Inferior parietal cortex (tissue), 1 donor: ENCODE results near the gene ACTL7B.
"Not testable (repeated sequence)": the region's sequence is repeated elsewhere in the genome, so short reads cannot be mapped to it uniquely, and the experiment has no call there.

Experiments used
- DNase-seq: peaks from one replicate; pipeline ENCODE4 v3.0.0-alpha.2; 2016; ENCODE audit errors: extremely low spot score

Gene ACTL7B

DNA sequence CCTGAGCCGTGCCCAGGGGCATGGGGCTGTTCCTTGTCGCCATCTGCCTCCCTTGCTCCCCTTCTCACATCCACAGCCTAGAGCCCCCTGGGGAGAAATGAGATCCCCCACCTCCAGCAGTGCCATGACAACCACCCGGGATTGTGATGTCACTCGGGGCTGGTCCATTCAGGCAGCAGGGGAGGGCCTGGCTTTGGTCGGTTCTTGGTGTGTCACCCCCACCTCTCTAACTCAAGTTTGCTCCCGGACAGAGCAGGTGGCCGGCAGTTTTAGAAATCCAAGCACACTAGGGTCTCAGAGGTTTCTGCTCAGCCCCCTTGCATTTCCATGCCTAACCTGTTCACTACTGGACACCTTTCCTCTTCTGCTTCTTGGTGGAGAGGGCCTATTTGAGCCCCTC, at the start of gene ACTL7B:
TSS of gene ACTL7B (minus strand) at position 99 of the 400 bp plus-strand sequence. CDS start at position 43, 56 bp downstream.
- DNase-seq, result no peak

DNA sequence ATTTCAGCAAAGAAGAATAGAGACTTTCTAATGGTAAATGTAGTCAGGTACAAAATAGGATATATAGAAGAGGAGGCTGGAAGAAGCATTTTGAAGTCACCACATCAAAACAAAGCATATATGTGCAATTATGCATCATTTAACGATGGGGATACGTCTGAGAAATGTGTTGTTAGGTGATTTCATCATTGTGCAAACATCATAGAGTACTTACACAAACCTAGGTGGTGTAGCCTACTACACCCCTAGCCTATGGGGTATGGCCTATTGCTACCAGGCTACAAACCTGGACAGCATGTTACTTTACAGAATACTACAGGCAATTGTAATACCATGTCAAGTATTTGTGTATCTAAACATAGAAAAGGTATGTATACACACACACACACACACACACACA, 49.7 kb upstream of the ACTL7B start:
- DNase-seq, result no peak

DNA sequence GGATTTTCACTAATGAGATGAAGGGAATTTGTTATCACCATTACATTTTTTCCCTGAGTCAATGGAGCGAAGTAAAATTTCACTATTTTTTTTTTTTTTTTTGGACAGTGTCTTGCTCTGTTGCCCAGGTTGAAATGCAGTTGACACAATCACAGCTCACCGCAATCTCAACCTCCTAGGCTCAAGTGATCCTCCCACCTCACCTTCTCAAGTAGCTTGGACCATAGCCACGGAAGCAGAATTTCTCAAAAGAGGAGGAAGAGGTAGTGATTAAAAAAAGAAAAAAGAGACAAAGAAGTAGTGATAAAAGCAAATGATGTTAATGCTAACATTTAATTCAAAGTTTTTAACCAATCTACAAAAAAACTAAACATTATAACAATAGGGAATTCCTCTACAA, 48.4 kb upstream of the ACTL7B start:
- DNase-seq, result no peak

GRCh38 chr9:108903420-108904103, 47.8 kb upstream of the ACTL7B start:
- DNase-seq, result no peak

DNA sequence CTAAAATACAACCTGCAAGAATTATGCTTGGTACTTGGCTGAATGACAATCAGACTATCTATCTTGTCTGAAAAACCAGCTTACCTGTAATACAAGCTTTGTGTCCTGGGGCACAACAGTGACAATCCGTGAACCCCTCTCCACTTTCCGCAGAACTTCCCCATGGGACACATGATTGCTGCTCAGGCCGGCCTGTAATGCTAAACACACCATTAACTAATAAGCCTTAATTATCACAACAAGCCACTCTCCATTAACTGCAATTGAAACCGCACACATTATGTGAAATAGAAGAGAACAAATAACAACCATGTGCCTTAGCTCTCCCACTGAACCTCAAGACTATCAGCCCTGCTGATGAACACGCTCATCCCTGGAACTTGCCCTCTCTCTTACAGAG, 44.4 kb upstream of the ACTL7B start:
- no peak for DNase-seq

DNA sequence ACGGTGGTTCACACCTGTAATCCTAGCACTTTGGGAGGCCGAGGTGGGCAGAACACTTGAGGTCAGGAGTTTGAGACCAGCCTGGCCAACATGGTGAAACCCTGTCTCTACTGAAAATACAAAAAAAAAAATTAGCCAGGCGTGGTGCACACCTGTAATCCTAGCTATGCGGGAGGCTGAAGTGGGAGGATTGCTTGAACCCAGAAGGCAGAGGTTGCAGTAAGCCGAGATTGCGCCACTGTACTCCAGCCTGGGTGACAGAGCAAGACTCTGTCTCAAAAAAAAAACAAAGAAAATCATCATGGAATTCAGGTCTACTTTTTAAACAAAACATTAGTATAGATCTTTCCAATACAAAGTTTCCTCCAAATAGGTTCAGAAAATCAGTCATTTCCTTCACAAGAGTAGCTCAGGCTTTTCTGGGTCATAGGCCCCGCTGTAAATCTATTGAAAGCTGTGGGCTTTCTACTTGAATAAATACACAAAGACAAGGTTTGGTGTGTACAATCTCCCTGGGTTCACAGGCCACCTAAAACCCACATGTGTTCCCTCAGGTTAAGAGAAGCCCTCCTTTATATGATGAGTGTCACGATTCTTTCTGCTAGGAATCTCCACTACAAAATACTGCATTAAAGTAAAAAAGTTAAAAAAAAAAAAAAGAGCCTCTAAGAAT, 43.4 kb upstream of the ACTL7B start:
- DNase-seq, result not testable (repeated sequence)

DNA sequence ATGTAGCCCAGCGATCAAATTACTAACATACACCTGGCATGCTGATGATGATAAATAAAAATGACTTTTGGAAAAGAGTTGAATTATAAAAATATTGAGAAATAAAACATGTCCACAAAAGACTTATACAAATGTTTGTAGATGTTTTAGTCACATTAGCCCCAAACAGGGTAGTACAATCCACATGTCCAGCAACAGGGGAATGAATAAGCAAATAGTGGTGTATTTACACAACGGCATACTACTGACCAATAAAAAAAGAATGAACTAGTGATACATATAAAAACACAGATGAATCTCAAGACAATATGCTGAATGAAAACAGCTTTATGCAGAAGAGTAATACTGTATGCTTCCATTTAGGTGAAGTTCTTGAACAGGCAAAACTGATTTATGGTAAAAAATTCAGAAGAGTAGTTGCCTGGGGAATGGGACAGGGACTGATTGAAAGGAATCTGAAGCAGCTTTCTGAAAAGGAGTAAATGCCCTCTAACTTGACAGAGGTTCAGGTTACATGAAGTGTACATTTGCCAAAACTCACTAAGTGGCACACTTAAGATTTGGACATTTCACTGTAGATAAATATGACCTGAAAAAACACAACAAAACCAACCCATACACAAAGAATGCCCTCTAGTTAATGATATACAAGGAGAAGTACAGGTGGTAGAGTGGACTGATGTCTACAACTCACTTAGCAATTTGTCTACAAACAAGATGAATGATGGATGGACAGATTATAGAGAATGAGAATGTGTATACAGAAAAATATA, 41.7 kb upstream of the ACTL7B start:
- no peak for DNase-seq

DNA sequence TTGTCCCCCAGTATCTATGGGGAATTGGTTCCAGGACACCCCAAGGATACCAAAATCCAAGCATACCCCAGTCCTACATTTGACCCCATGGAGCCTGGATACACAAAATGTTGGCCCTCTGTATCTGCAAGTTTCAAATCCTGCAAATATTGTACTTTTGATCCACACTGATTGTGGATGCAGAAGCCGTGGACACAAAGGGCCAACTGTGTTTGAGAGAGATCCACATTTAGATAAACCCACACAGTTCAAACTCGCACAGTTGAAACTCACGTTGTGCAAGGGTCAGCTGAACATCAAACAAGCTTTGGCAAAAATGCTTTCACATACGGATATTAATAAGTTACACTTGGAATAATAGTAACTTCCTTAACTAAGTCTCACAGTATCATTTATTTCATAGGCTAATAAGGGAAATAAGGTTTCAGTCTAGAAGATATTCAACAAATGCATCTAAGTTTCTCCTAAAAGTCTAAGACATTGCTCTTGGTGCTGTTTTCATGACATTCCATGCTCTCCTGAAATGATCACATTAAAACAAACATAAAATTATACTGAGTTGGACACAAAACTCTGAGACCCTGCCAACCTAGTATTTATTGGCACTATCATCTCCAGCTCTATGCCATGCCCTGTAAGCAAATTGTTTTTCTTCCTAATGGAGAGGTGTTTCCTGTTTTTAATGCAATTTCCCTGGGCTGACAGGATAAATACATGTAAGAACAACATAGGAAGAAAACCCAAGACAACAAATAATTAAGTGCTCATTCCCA, 38.6 kb upstream of the ACTL7B start:
- DNase-seq, result no peak

DNA sequence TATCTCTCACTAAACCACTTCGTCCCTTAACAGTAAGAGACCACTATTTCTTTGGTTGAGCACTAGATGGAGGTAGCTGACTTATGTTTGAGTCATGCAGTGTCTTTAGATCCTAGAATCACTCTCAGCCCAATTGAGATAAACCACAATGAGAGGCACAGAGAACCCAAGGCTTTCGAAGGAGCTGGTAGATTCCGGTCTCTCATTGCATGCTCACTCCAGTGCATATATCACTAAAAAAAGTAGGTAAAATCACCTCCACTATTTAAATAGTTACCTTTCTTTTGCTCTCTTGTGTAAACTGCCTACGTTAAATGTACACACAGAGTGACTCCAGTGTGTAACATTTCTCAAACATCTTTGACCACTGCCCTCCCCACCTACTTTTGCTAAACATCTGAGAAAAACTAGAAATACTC, 33.9 kb upstream of the ACTL7B start:
- DNase-seq, result peak; percentile 27

DNA sequence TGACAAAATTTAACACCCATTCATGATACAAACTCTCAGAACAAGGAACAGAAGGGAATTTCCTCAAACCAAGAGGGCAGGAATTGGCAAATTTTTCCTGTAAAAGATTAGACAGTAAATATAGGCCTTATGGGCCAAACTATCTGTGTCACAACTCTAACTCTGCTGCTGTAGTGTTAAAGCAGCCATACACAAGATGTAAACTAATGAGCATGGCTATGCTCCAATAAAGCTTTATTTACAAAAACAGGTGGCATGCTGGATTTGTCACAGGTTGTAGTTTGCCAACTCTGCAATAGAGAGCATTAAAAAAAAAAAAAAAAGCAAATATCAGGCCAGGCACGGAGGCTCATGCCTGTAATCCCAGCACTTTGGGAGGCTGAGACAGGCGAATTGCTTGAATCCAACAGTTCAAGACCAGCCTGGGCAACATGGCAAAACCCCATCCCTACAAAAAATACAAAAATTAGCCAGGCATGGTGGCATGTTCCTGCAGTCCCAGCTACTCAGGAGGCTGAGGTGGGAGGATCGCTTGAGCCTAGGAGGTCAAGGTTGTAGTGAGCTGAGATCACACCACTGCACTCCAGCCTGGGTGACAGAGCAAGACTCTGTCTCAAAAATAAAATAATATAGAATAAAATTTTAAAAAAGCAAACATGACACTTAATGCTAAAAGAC, 30.9 kb upstream of the ACTL7B start:
- DNase-seq, result not testable (repeated sequence)

- no peak for DNase-seq
Observed at GRCh38 chr9:108885643-108886348, 30.0 kb upstream of the ACTL7B start.

DNA sequence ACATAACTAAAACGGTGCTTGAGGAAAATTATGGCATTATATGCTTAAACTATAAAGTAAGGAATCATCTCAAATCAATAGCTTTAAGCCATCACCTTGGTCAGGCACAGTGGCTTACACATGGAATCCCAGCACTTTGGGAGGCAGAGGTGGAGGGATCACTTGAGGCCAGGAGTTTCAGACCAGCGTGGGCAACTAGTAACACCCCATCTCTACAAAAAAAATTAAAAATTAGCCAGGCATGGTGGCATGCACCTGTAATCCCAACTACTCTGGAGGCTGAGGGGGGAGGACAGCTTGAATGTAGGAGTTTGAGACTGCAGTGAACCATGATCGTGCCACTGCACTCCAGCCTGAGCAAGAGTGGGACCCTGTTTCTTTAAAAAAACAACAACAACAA, 28.9 kb upstream of the ACTL7B start:
- DNase-seq, result no peak

- no peak for DNase-seq
Observed at GRCh38 chr9:108883085-108883484, 27.3 kb upstream of the ACTL7B start.

DNA sequence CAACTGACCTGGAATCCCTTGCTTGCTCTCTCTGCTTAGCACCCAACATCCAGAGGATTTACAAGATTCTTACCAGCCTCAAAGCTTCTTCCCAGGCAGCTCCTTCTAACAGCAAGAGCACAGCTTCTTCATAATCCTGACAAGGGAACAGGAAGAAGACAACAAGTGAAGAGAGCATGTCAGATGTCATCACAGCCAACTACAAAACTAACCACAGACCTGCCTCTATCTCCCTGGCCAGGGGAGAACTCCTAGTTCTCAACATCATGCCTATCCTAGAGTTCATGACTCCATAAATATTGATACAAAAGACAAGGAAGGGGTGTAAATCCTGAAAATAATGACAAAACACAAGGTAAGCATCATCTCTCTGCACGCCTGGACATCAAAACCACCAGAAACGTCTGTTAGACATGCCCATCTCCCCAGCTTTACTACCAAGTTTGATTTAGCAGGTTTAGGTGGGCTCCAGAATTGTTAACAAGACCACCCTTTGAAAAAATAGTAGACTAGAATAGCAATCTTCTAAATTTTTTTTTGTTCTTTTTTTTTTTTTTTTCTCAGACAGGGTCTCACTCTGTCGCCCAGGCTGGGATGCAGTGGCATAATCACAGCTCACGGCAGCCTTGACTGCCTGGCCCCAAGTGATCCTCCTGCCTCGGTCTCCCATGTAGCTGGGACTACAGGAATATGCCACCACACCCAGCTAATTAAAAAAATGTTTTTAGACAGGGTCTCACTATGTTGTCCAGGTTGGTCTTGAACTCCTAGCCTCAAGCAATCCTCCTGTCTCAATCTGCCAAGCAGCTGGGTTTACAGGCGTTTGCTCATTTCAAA, 26.5 kb upstream of the ACTL7B start:
- no peak for DNase-seq

- DNase-seq, result no peak
Observed at GRCh38 chr9:108880738-108881316, 25.0 kb upstream of the ACTL7B start.

DNA sequence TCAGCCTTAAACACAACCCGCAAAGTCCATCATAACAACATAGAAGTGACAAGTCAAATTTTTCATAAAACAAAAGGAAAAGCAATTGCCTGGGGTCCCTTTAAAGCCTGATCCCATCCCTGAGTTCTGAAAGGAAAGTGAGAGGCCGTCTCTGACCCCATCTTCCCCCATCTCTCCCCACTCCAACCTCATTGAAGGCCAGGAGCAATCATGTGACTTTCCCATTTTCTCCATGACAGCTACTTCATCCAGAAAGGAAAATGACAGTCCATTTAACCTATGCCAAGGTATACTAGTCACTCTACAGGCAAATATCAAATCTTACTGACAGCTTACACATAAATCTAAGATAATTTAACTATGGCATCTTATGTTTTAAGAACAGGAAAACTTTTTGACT, 21.7 kb upstream of the ACTL7B start:
- no peak for DNase-seq

- DNase-seq, result no peak
Observed at GRCh38 chr9:108876425-108876824, 20.6 kb upstream of the ACTL7B start.

- no peak for DNase-seq
Observed at GRCh38 chr9:108874058-108874788, 18.4 kb upstream of the ACTL7B start.
